Endodermal cell (in vitro differentiated cells): ENCODE measurements around the gene ING2. TPM values are rescaled to one million over a fixed set of nuclear protein-coding genes. Genes with fewer than 3 reads are reported as not detected.

ENCODE experiments used
- DNase-seq: peaks from one replicate; pipeline ENCODE4 v3.0.0-alpha.2; 2017
- H3K27ac ChIP-seq: 2 replicates; pipeline ENCODE4 v1.5.1; 2013; ENCODE audit warnings: mild to moderate bottlenecking, low read depth, low read length, moderate library complexity
- H3K27me3 ChIP-seq: 2 replicates; pipeline ENCODE4 v1.6.1; 2013; ENCODE audit warnings: mild to moderate bottlenecking, low read length, moderate library complexity; ENCODE audit not compliant: insufficient read depth, control insufficient read depth, poor library complexity, severe bottlenecking
- H3K36me3 ChIP-seq: 2 replicates; pipeline ENCODE4 v1.7.0; 2013; ENCODE audit warnings: mild to moderate bottlenecking, low read length, moderate library complexity; ENCODE audit not compliant: control insufficient read depth, insufficient read depth
- H3K4me1 ChIP-seq: one replicate; pipeline ENCODE4 v1.7.0; 2013; ENCODE audit warnings: low read length; ENCODE audit not compliant: control insufficient read depth, insufficient read depth
- H3K4me3 ChIP-seq: 2 replicates; pipeline ENCODE4 v1.5.1; 2013; ENCODE audit warnings: mild to moderate bottlenecking, low read length, moderate library complexity
- H3K9ac ChIP-seq: 2 replicates; pipeline ENCODE4 v1.6.1; 2013; ENCODE audit warnings: mild to moderate bottlenecking, low read length, moderate library complexity; ENCODE audit not compliant: poor library complexity, severe bottlenecking; ENCODE audit errors: extremely low read depth
- H3K9me3 ChIP-seq: 2 replicates; pipeline ENCODE4 v1.6.1; 2013; ENCODE audit warnings: mild to moderate bottlenecking, low read length, moderate library complexity; ENCODE audit not compliant: control insufficient read depth
- H3K27ac Mint-ChIP-seq: 2 replicates; pipeline ENCODE4 v1.8.0; 2020; ENCODE audit warnings: mixed read lengths
- H3K27me3 Mint-ChIP-seq: 2 replicates; pipeline ENCODE4 v1.8.0; 2021; ENCODE audit warnings: mild to moderate bottlenecking, mixed read lengths; ENCODE audit not compliant: insufficient read depth
- H3K36me3 Mint-ChIP-seq: 2 replicates; pipeline ENCODE4 v1.8.0; 2020; ENCODE audit warnings: low read depth, mixed read lengths
- H3K4me1 Mint-ChIP-seq: 2 replicates; pipeline ENCODE4 v1.8.0; 2020; ENCODE audit warnings: mixed read lengths
- H3K4me3 Mint-ChIP-seq: 2 replicates; pipeline ENCODE4 v1.8.0; 2020; ENCODE audit warnings: mild to moderate bottlenecking, moderate library complexity, mixed read lengths
- H3K9me3 Mint-ChIP-seq: 2 replicates; pipeline ENCODE4 v1.8.0; 2020; ENCODE audit warnings: mild to moderate bottlenecking, mixed read lengths
- WGBS, 2 experiments: methylation state at CpG; one replicate each; pipeline versions ENCODE4 v1.1.5 to v1.1.7; 2013; ENCODE audit warnings: missing lambda C conversion rate in 2 of 2, mixed read lengths in 1 of 2; ENCODE audit not compliant: insufficient coverage in 1 of 2, insufficient read length in 1 of 2; 5-methylcytosine and 5-hydroxymethylcytosine counted together
- long read RNA-seq, 4 experiments: library from polyadenylated mRNA in 2 of 4; library from RNA in 1 of 4; library from capped mRNA in 1 of 4; stranded (forward) in 3 of 4; unstranded in 1 of 4; transcript quantifications; one replicate each; pipeline ENCODE4 v2.0.0, GENCODE V29; 2020 to 2021; ENCODE audit warnings: inconsistent platforms in 1 of 4
- polyA plus RNA-seq, 2 experiments: library from polyadenylated mRNA; stranded (reverse); fragments of 50-300 nt; gene quantifications; one replicate each; pipeline ENCODE4 v1.2.3, GENCODE V29; 2013
- total RNA-seq, 2 donors: library from RNA; stranded (reverse); fragmentation: NEBNext Ultra II Directional in 1 of 2; extraction: Animal tissue kit (Norgen Biotek cat#: 25700) in 1 of 2; gene quantifications; 2 replicates in 1 of 2; 3 replicates in 1 of 2; pipeline ENCODE4 v1.2.1, GENCODE V29; 2021
- TF ChIP-seq, protein P1 (sequence below): fragments of 200-600 bp; sonication (generic); conservative IDR thresholded peaks from 2 replicates; pipeline ENCODE4 v1.5.0; 2021; ENCODE audit warnings: antibody characterized with exemption, mild to moderate bottlenecking

Gene ING2, protein sequence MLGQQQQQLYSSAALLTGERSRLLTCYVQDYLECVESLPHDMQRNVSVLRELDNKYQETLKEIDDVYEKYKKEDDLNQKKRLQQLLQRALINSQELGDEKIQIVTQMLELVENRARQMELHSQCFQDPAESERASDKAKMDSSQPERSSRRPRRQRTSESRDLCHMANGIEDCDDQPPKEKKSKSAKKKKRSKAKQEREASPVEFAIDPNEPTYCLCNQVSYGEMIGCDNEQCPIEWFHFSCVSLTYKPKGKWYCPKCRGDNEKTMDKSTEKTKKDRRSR
- 10 to 100 TPM; 16.9 to 19.8 TPM for total RNA-seq
- 19.3 TPM for polyA plus RNA-seq (2013, experiment 1 of 2)
- 19.1 TPM for polyA plus RNA-seq (2013, experiment 2 of 2)
- long read RNA-seq, experiment 1, transcript ING2-201 (2 exons, 1,189 nt) = major isoform, 11 of 13 reads
- long read RNA-seq, experiment 1, partial matches to known transcripts = 2 of 13 reads
- long read RNA-seq, experiment 1, other reads (novel, unspliced or antisense) = 0 of 13 reads
- long read RNA-seq, experiment 2, transcript ING2-201 (2 exons, 1,189 nt) = major isoform, 40 of 43 reads
- long read RNA-seq, experiment 2, partial matches to known transcripts = 0 of 43 reads
- long read RNA-seq, experiment 2, other reads (novel, unspliced or antisense) = 1 of 43 reads
- long read RNA-seq, experiment 3, transcript ING2-201 (2 exons, 1,189 nt) = major isoform, 10 of 14 reads
- long read RNA-seq, experiment 3, partial matches to known transcripts = 0 of 14 reads
- long read RNA-seq, experiment 3, other reads (novel, unspliced or antisense) = 0 of 14 reads
- long read RNA-seq, experiment 4, transcript ING2-202 (2 exons, 599 nt) = major isoform, 13 of 14 reads
- long read RNA-seq, experiment 4, partial matches to known transcripts = 0 of 14 reads
- long read RNA-seq, experiment 4, other reads (novel, unspliced or antisense) = 0 of 14 reads

DNA sequence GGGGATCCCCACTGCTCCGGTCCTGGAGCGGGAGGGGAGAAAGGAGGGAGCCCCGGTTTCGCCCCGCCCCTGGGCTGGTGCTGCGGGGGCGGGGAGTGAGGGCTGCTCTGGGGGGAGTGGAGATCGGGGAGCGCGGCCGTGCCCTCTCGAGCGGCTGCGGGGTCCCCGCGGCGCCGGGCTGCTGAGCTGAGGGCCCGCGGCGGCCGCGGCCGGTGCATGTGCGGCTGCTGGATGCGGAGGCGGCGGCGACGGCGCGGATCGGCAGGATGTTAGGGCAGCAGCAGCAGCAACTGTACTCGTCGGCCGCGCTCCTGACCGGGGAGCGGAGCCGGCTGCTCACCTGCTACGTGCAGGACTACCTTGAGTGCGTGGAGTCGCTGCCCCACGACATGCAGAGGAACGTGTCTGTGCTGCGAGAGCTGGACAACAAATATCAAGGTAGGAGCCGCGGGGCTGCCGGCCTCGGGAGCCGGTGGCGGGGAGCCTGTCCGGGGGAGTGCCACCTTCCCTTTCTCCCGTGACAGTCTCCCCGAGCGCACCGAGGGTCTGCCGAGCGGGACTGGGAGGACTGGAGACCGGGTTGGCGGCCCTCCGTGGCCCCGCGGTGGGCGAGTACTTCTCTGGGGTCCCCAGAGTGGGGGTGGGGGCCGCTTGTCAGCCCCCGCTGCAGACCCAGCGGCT lies at the start of gene ING2:
Gene ING2 (plus strand): TSS at position 129 of the 681 bp plus-strand sequence. CDS start 138 bp downstream, at position 267.
- H3K4me3 Mint-ChIP-seq = peak within 1 kb of the TSS; percentile 94
- H3K27ac Mint-ChIP-seq = peak within 1 kb of the TSS; percentile 97
- 0 to 1% methylated on average over 29 to 68 of the region's 68 CpGs for WGBS, 2 experiments

DNA sequence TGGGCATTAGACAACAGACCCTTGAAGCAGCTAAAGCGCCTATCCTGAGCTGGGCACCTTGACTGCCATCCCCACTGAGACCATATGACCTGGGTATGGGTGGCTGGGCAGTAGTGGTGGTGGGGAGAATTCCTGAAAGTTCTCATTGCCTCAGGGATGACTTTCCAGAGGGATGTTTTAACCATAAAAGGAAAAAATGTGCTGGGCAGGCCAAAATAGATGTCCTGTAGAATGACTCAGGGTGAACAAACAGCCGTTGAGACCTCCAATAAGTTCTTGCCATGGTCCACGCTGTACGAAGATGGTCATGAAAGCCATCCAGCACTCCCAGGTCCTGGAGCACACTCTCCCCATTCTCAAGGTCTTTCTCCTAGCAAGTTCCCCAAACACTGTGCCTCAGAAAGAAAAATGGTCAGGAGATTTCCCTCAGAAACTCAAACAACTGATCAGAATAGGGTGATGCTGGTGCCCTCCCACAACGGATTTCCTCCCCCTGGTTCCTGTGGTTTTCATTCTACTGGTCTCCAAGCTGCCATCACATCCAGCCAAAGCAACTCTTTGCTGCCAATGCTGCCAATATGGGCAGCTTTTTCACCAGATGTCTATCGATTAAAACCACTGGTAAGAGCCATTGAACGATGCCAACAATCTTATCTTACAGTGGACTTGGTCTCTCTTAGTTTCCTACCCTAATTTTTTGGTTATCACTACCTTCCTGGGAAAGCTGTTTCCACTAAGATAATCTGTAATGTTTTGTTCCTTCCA lies 49.2 kb upstream of the ING2 start:
- no peak overlapping the region for H3K27ac Mint-ChIP-seq
- TF ChIP-seq, protein P1, sequence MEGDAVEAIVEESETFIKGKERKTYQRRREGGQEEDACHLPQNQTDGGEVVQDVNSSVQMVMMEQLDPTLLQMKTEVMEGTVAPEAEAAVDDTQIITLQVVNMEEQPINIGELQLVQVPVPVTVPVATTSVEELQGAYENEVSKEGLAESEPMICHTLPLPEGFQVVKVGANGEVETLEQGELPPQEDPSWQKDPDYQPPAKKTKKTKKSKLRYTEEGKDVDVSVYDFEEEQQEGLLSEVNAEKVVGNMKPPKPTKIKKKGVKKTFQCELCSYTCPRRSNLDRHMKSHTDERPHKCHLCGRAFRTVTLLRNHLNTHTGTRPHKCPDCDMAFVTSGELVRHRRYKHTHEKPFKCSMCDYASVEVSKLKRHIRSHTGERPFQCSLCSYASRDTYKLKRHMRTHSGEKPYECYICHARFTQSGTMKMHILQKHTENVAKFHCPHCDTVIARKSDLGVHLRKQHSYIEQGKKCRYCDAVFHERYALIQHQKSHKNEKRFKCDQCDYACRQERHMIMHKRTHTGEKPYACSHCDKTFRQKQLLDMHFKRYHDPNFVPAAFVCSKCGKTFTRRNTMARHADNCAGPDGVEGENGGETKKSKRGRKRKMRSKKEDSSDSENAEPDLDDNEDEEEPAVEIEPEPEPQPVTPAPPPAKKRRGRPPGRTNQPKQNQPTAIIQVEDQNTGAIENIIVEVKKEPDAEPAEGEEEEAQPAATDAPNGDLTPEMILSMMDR = no peak
- no peaks in the 10 kb centered on the region for H3K9me3 Mint-ChIP-seq
- DNase-seq = no peak
- H3K27me3 Mint-ChIP-seq = no peaks in the 10 kb centered on the region
- WGBS, 2 experiments = 87 to 91% methylated on average over 5 to 7 of the region's 7 CpGs
- no peak overlapping the region for H3K4me3 Mint-ChIP-seq
- Histone ChIP-seq H3K4me3 (no peak overlapping the region), H3K36me3 (peaks cover 6% of the 10 kb centered on the region), H3K27ac (no peak overlapping the region), H3K9me3 (no peaks in the 10 kb centered on the region), H3K27me3 (no peaks in the 10 kb centered on the region), H3K9ac (no peak overlapping the region), H3K4me1 (no peaks in the 10 kb centered on the region)
- H3K4me1 Mint-ChIP-seq = no peaks in the 10 kb centered on the region
- peaks cover 32% of the 10 kb centered on the region for H3K36me3 Mint-ChIP-seq

More for the DNA sequence above, at the start of gene ING2:
- H3K9me3 ChIP-seq = no peaks in the 10 kb centered on the region
- TF ChIP-seq, protein P1 = no peak
- Mint-ChIP-seq H3K9me3 (no peaks in the 10 kb centered on the region), H3K4me1 (peaks cover 16% of the 10 kb centered on the region), H3K27me3 (no peaks in the 10 kb centered on the region), H3K36me3 (peaks cover under 1% of the 10 kb centered on the region)
- peak within 1 kb of the TSS; percentile 90 for H3K27ac ChIP-seq
- H3K9ac ChIP-seq = peak within 1 kb of the TSS; percentile 79
- H3K27me3 ChIP-seq = no peaks in the 10 kb centered on the region
- H3K36me3 ChIP-seq = peaks cover under 1% of the 10 kb centered on the region
- peak; percentile 84 for DNase-seq
- H3K4me1 ChIP-seq = no peaks in the 10 kb centered on the region
- peak within 1 kb of the TSS; percentile 93 for H3K4me3 ChIP-seq
